HG03097 (cell line): ENCODE data around the gene KIZ.
A peak's percentile ranks its signal among the peaks of the same experiment; 100 is the strongest.

Experiments used
- ATAC-seq: cut with Tn5 transposase; IDR thresholded peaks from one replicate; pipeline ENCODE4 v1.9.1; 2021; ENCODE audit not compliant: unreplicated experiment, low FRiP score

Gene KIZ, protein sequence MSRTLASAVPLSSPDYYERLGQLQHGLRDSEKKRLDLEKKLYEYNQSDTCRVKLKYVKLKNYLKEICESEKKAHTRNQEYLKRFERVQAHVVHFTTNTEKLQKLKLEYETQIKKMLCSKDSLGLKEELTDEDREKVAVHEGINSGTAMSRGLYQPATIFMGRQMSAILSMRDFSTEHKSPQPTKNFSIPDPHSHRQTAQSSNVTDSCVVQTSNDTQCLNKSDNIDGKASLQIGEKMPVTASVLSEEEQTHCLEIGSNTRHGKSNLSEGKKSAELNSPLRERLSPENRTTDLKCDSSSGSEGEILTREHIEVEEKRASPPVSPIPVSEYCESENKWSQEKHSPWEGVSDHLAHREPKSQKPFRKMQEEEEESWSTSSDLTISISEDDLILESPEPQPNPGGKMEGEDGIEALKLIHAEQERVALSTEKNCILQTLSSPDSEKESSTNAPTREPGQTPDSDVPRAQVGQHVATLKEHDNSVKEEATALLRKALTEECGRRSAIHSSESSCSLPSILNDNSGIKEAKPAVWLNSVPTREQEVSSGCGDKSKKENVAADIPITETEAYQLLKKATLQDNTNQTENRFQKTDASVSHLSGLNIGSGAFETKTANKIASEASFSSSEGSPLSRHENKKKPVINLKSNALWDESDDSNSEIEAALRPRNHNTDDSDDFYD

GRCh38 chr20:21125849-21126580 is at the start of gene KIZ:
TSS of gene KIZ (plus strand) at chr20:21126082. CDS start at chr20:21126116, 34 bp downstream.
- peak; percentile 98 for ATAC-seq

GRCh38 chr20:21077809-21078345 is 48.0 kb upstream of the KIZ start:
- ATAC-seq: no peak

DNA sequence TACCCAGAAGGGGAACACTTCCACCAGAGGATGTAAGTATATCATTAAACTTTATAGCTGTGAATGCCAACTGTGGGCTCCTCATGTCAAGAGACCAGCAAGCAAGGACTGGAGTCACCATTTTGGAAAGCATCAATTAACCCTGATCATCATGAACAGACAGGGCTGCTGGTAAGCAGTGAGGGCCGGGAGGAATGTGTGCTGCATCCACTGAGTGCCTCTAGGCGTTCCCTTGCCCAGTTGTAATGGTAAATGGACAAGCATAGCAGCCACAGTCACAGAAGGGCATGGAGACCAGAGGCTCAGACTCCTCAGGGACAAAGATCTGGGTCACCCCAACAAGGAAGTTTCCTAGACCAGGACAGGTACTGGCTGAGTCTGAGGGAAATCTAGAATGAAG is 43.3 kb upstream of the KIZ start:
- ATAC-seq: no peak

DNA sequence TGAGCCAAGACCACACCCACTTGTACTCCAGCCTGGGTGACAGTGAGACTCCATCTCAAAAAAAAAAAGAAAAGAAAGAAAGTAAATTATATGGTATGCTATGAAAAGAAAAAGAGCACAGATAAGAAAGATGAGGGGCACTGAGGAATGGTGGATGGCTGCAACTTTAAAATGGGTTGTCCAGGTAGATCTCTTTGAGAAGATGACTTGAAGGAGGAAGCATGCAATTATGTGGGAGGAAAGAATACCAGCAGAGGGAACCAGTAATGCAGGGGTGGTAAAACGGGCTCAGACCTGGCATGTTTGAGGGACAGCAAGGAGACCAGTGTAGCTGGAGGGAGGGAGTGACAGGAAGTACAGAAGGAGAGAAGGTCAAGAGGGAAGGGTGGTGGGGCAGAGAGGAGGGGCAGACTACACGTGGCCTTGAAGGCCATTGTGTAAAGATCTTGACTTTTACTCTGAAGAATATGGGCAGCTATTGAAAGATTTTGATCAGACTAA is 42.0 kb upstream of the KIZ start:
- ATAC-seq: no peak

- ATAC-seq: no peak
Measured at GRCh38 chr20:21087862-21088540, 37.9 kb upstream of the KIZ start.

- ATAC-seq: no peak
Measured at GRCh38 chr20:21089391-21089790, 36.5 kb upstream of the KIZ start.

DNA sequence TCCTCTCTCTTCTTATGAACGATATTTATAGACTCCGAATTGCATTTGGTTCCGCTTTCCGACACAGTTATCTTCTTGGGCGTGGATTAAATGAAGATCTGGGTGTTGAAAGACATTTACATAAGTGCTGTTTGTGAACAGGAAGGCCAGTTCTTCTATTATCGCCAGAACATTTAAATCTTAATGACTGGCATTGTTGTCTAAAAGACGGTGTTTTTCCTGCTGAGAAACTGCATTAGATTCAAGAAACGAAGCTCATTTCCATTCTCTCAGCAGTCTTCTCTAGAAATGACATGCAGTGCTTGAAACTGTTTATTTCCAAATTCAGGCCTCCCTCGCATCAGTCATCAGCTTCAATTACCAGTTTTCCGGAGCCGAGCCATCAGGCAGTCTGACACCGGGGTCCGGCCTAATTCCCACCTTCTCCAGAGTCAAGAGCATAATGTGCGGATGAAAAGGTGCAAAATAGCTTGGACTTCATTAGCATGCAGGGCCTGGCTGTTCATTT is 35.7 kb upstream of the KIZ start:
- ATAC-seq: no peak

DNA sequence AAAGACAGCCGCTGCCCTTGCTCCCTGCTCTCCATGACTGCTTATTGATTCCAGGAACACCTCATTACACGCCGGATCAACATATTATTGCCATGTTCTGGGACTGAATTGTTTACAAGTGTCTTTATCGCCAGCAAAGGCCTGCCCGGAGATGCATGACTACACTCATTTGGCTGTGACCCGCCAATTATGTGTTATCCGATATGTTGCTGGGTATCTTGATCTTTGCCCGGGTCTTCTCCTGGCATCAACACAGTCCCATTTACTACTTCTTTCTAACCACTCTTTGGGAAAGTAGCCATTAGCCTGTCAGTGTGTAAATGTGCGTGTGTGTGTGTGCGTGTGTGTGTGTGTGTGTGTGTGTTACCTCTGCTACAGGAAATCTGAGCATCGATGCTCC is 35.2 kb upstream of the KIZ start:
- ATAC-seq: no peak

DNA sequence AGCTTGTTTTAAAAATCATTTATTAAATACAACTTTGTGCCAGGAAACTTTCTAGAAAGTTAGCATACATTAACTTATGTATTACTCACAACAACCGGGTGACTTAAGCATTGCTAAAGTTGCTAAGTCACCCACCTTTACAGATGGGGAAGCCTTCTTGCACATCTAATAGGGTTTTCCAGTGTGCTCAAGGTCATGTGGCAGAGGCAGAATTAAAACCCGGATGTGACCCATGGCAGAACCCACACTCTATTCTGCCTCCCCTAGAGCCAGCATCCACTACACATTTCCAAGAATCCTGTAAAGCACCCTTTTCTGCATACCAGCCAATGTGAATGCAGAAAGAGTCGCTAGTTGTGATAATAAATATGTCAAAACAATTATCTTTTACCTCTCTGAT is 33.1 kb upstream of the KIZ start:
- ATAC-seq: no peak

- no peak for ATAC-seq
Measured at GRCh38 chr20:21096321-21097043, 29.4 kb upstream of the KIZ start.

- ATAC-seq: no peak
Measured at GRCh38 chr20:21099751-21100577, 25.9 kb upstream of the KIZ start.

DNA sequence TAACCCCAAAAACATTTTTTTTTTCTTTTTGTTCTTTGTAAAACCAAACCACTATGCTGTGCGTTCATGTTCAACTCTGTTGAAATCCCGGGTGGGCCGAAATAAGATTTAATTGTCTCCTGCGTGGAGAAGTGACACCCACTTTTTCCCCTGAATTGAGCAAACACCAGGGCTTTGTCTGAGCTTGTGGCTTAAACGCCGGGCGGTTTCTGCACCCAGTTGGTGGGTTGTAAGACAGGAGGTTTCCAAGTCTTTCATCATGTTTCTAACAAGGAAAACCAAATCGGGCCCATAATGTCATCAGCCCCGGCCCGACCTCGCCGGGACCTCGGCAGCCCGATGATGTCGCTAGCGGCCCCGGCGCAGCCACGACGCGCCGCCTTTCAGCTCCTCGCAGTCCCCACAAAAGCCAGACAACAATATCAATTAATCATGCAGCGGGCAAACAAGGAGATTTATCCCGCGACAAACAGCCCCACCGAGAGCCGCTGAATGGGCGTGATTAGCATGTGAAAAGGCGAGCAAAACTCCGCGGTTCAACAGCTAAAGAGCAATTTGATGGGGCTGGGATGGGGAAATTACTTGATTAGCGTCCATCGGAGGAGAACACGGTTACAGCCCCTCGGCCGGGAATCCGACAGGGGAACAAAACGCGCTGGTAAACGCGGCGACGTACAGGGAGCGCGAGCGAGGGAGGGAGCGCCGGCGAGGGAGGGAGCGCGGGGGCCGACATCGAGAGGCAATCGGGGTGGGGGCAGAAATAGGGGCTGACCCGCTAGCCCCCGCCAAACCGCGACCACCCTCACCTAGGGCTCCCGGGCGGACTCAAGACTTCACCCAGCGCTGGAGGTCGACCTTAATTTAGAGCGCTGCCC is 25.1 kb upstream of the KIZ start:
- ATAC-seq: no peak

DNA sequence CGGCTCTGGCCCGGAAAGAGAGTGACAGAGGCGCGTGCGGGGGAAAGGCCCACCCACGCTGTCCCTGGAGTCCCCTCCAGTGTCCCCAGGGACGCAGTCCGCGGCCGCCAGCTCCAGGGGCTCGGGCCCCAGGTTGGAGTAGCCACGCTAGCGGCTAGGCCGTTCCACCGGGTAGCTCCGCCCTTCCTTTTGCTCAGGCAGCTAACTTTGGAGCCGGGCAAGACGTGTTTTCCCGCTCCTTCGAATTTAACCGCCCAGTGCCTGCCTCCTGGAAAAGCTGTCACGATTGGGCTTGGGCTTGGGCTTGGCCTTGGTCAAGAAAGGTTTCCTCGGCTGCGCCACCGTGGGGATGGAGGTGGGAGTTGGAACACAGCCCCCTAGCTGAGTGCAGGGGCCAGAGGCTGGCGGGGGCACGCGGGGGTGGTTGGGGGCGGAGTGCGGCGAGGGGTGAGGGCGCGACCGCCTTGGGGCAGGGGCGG is 24.4 kb upstream of the KIZ start:
- no peak for ATAC-seq

GRCh38 chr20:21101932-21102575 is 23.8 kb upstream of the KIZ start:
- no peak for ATAC-seq

GRCh38 chr20:21102603-21103311 is 23.1 kb upstream of the KIZ start:
- no peak for ATAC-seq
